ENCODE data around the gene DNAAF1. TPM values are rescaled to one million over a fixed set of nuclear protein-coding genes. Genes with fewer than 3 reads are reported as not detected.

Gene DNAAF1
- total and polyA plus RNA-seq, 2 of the 4 experiments (the other 2 are of a cell fraction): 0.05 TPM; not detected in 1

DNA sequence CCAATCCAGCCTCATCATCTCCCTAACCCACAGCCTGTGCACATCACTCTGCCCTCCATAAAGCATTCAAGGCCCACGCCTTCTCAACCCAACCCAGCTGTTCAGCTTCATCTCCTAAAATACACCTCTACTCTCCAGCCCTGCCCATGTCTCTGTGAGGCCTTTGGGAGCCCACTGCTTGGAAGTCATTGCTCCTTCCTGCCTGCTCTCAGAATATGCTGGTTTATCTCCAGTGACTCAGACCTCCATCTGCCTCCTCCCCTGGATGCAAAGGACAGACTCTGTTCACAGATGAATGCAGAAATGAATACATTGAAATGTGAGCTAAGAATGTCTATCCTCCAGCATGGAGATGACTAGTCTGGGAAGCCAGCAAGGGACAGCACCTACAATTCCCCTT lies 75.7 kb downstream of the DNAAF1 start:
- no peaks in the 10 kb centered on the region for H3K79me1 ChIP-seq (ENCODE audit: low read depth in 1 of 2, low read length in 2 of 2)
- no peaks in the 10 kb centered on the region for H4K20me1 ChIP-seq (ENCODE audit: insufficient read depth, low read length)
- H4K91ac ChIP-seq (ENCODE audit: insufficient read depth, low read depth, low read length): no peak overlapping the region
- CTCF ChIA-PET: no interaction called here
- H3K4me3 ChIP-seq (ENCODE audit: insufficient read depth, low read depth, low read length): no peak overlapping the region
- H3K27ac ChIP-seq (ENCODE audit: insufficient read depth, low read length): no peak overlapping the region
- dilution Hi-C loops (cut with HindIII; ENCODE audit: low sequenced_read_pairs, unreplicated experiment): no loop called here
- in situ Hi-C loops (cut with MboI; ENCODE audit: low sequenced_read_pairs): no loop called here
- no peak overlapping the region for H2AFZ ChIP-seq (replicated peaks; ENCODE audit: low read length, poor library complexity)
- H3K4ac ChIP-seq (ENCODE audit: low read depth, low read length): no peak overlapping the region
- no TSS peak for BruUV-seq (replicated peaks)
- H2BK20ac ChIP-seq (ENCODE audit: low read depth, low read length): no peak overlapping the region
- H3K18ac ChIP-seq (ENCODE audit: low read depth, low read length): no peak overlapping the region
- no peaks in the 10 kb centered on the region for H3K9me3 ChIP-seq (ENCODE audit: control insufficient read depth, insufficient read depth, low read length)
- H3K27me3 ChIP-seq (ENCODE audit: control insufficient read depth, insufficient read depth, low read length): peaks cover 27% of the 10 kb centered on the region
- H2BK5ac ChIP-seq (ENCODE audit: low read depth, low read length, poor library complexity, severe bottlenecking): no peak overlapping the region
- no peak for TF ChIP-seq POLR2A (IDR thresholded peaks at IDR 0.05; ENCODE audit: low read depth, low read length)
- no peak for TF ChIP-seq RAD21 (IDR thresholded peaks at IDR 0.05; ENCODE audit: low read length)
- TF ChIP-seq MAFK (IDR thresholded peaks at IDR 0.05; ENCODE audit: low read depth, low read length): no peak
- TF ChIP-seq, protein P1, sequence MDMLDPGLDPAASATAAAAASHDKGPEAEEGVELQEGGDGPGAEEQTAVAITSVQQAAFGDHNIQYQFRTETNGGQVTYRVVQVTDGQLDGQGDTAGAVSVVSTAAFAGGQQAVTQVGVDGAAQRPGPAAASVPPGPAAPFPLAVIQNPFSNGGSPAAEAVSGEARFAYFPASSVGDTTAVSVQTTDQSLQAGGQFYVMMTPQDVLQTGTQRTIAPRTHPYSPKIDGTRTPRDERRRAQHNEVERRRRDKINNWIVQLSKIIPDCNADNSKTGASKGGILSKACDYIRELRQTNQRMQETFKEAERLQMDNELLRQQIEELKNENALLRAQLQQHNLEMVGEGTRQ (IDR thresholded peaks at IDR 0.05; ENCODE audit: low read depth, low read length): no peak
- no peak for TF ChIP-seq NFE2L2 (IDR thresholded peaks at IDR 0.05; ENCODE audit: low read depth, low read length)
- no peak for TF ChIP-seq MAZ (IDR thresholded peaks at IDR 0.05; ENCODE audit: borderline replicate concordance, low read depth, low read length)
- TF ChIP-seq ELK1 (IDR thresholded peaks at IDR 0.05; ENCODE audit: borderline replicate concordance, low read depth, low read length): no peak
- TF ChIP-seq CHD1 (IDR thresholded peaks at IDR 0.05; ENCODE audit: low read depth, low read length): no peak
- no peak for TF ChIP-seq SMC3 (IDR thresholded peaks at IDR 0.05; ENCODE audit: low read depth, low read length)
- TF ChIP-seq MXI1 (IDR thresholded peaks at IDR 0.05; ENCODE audit: borderline replicate concordance, low read depth, low read length): no peak
- TF ChIP-seq, protein P2, sequence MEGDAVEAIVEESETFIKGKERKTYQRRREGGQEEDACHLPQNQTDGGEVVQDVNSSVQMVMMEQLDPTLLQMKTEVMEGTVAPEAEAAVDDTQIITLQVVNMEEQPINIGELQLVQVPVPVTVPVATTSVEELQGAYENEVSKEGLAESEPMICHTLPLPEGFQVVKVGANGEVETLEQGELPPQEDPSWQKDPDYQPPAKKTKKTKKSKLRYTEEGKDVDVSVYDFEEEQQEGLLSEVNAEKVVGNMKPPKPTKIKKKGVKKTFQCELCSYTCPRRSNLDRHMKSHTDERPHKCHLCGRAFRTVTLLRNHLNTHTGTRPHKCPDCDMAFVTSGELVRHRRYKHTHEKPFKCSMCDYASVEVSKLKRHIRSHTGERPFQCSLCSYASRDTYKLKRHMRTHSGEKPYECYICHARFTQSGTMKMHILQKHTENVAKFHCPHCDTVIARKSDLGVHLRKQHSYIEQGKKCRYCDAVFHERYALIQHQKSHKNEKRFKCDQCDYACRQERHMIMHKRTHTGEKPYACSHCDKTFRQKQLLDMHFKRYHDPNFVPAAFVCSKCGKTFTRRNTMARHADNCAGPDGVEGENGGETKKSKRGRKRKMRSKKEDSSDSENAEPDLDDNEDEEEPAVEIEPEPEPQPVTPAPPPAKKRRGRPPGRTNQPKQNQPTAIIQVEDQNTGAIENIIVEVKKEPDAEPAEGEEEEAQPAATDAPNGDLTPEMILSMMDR (conservative IDR thresholded peaks at IDR 0.05; ENCODE audit: low read depth, low read length): no peak
- TF ChIP-seq CEBPB (IDR thresholded peaks at IDR 0.05; ENCODE audit: low read depth, low read length): no peak
- TF ChIP-seq RFX5 (IDR thresholded peaks at IDR 0.05; ENCODE audit: low read depth, low read length): no peak
- H4K5ac ChIP-seq (ENCODE audit: low read depth, low read length): no peak overlapping the region
- intact Hi-C loops (cut with micrococcal nuclease): no loop called here
- H2AK9ac ChIP-seq (replicated peaks; ENCODE audit: low read depth, low read length, poor library complexity): peak overlapping the region; percentile 7
- no peak overlapping the region for H3K9ac ChIP-seq (ENCODE audit: low read depth, low read length)
- H3K4me2 ChIP-seq (ENCODE audit: low read depth, low read length): no peak overlapping the region
- no peak overlapping the region for H3K56ac ChIP-seq (ENCODE audit: extremely low read depth, insufficient read depth, low read length)
- 0 out of 2 replicates have a peak, but pooled peaks cover 2% of the 10 kb centered on the region for H3K9me1 ChIP-seq (ENCODE audit: insufficient read depth, low read length)
- no peak overlapping the region for H2BK15ac ChIP-seq (ENCODE audit: low read depth, low read length)
- DNase-seq (peak; percentile 72), ATAC-seq (ENCODE audit: low read depth) (peak; percentile 91)
- no peak overlapping the region for H2AK5ac ChIP-seq (ENCODE audit: low read depth, low read length)
- POLR2A ChIA-PET (ENCODE audit: unreplicated experiment): no interaction called here
- peaks cover 1% of the 10 kb centered on the region; the same call in 1 of the 2 replicates for H3K4me1 ChIP-seq (ENCODE audit: control insufficient read depth, insufficient read depth, low read length)
- H3K23ac ChIP-seq (ENCODE audit: low read depth, low read length): no peak overlapping the region
- H3K36me3 ChIP-seq (ENCODE audit: control insufficient read depth, insufficient read depth, low read length): no peaks in the 10 kb centered on the region
- no peak overlapping the region for H4K8ac ChIP-seq (ENCODE audit: low read depth in 2 of 2, low read length in 2 of 2)
- H3K14ac ChIP-seq (replicated peaks; ENCODE audit: low read depth, low read length): no peak overlapping the region
- 83% methylated on average over 1 of the region's 1 CpG; no CpG with 5 or more reads in 1 of the 2 experiments for WGBS, 2 experiments (ENCODE audit: extremely low coverage in 2 of 2, insufficient read length in 1 of 2)
- H2BK120ac ChIP-seq (ENCODE audit: low read depth, low read length): no peak overlapping the region
